ENCODE measurements around the gene NISCH.

NISCH gene

DNA sequence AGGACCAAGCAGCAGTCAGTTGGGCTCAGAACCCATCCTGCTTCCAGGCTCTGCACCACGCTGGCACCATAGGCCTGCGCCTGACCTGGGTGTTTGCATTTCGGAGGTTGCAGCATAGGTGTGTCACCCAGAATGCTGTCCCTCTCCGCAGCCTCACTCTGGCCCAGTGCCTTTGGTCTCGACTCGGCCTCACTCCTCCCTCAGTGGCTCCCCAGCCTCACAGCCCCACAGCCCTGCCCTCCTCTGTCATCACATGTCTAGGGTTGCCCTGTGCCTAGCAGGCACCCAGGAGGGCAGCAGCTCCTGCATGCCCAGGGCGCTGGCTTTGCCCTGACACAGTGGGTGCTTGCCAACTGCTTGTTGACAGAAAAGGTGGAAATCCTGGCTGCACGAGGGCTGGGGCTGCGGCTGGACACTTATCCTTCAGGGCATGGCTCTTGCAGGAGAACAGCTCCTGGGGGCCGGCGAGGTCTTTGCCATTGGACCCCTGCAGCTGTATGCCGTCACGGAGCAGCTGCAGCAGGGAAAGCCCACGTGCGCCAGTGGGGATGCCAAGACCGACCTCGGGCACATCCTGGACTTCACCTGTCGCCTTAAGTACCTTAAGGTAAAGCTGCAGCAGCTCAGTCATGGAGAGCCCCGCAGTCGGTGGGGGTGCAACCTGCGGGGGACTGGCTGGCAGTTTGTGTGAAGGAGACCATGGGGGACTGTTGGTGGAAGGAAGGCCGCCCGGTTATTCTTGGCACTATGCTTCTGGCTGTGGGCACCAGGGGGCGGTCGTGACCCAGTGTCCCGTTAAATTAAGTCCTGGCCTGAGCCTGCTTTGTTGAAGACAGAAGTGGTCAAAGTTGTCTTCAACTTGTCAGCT lies 16.2 kb downstream of the NISCH start:
- DNase-seq (ENCODE audit: low spot score) = no peak

DNA sequence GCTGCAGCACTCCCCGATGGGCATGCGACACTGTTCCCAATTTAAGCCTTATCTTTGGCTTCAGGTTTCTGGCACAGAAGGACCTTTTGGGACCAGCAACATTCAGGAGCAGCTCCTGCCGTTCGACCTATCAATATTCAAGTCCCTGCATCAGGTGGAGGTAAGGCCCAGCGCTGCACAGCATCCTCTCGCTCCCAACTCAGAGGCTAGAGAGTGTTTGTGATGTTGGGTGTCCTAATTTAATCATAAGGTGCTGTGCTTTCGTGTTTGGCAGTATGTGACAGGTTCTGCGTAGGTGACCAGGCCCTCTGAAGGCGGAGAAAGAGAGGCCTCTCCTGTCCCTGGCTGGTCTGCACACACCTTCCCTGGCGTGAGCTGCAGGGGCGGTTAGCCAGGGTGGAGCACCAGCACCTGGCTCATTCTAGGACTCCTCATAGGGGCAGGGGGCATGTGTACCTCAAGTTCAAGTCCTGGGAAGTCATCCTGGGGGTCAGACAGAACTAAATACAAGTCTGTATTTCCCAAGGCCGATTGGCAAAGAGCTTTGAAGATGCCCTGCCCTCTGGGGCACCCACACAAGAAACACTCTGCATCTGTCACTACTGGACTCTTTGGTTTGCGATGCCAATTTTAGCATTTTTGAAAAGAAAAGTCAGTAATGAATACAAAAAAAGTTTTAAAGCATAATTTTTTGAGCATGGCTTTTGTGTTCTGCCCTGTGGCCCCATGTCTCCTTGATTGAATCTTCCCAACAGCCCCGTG lies 17.0 kb downstream of the NISCH start:
- no peak for DNase-seq (ENCODE audit: low spot score)

DNA sequence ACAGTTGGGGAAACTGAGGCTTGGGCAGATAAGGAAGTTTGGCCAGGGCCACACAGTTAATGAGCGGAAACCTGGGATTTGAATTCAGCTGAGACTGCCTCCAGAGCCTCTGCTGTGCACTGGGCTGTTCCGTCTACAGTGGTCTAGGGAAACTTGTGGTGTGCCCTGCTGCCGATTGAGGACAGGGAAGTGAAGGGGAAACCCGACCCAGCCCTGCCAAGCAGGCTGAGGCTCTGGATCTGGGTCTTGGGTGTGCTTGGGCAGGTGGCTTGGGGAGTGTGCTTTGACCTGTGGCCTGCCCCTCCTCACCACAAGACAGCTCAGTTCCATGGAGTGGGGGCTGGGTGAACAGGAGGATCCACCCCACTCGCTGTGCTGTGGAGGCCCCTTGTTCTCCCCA lies 17.6 kb downstream of the NISCH start:
- DNase-seq (ENCODE audit: low spot score) = no peak

DNA sequence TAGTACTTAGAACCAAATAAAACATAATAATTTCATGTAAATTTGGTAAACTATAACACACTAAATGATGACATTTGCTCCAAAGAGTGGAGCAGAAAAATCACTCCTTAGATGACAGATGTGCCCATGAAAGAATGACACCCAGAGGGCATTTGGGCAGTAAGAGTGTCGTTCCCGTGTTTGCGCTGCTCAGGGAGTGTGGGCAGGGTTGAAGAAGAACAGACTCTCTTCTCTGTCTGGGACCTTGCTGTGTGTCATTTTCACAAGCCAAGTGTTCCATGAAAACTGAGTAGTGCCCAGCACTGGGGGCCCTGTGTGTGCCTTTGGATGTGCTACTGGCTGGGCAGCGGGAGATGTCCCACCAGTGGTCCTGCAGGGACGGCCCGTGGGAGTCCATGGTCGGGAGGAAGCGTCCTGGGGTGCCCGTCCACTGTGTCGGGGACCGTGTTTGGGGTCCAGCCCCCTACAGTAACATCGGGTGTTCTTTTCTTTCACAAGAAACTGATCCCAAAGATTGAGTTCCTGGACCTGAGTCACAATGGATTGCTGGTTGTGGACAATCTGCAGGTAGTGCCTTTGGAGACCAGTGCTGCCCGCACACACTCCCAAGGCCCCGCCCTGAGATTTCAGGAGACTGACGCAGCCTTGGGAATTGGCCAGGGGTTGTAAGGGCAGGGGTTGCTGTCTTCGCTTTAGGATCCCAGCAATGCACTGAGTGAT lies 21.8 kb downstream of the NISCH start:
- DNase-seq (ENCODE audit: low spot score) = no peak

DNA sequence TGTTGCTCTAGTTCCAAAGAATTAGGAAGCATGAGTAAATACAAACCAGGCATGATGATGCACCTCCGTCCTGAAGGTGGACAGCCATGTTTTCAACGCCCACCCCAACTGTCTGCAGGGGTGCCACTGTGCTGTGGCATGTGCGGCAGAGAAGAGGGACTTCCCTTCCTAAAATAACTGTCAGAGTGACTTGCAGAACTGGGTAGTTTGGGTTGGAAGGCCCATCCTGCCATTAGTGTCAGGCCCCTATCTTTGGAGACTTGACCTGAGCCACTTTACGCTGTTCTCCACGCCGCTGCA lies 22.3 kb downstream of the NISCH start:
- no peak for DNase-seq (ENCODE audit: low spot score)

DNA sequence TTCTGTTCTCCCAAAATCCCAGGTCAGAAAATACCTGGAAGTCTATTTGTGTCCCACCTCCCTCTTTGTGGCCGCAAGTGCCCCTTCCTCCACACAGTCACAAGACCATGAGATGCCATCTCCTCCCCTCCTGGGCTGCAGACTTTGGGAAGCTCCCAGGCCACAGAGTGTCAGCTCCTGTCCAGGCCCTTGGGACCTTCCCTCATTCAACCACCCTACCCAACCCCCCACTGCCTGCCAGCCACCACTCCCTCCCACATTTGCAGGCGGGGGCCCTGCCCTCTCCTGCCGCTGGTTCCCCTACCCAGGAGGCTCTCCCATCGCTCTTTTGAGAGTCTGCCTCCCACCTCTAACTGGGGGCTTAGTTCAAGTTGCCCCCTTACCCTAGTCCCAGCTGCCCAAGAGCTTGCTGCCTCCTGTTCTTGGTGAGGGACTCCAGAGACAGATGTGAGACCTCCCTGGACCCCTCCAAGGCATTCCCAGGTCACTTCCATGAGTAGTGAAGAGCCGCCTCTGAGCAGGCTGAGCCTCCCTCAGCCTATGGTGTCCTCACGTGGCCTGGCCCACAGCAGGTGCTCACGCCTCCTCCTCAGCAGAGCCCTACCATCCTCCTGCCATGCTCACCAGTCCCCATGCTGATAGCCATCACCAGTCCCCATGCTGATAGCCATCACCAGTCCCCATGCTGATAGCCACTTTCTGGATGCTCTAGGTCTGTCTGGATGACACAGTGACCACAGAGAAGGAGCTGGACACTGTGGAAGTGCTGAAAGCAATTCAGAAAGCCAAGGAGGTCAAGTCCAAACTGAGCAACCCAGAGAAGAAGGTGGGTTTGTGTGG lies 23.9 kb downstream of the NISCH start:
- no peak for DNase-seq (ENCODE audit: low spot score)

DNA sequence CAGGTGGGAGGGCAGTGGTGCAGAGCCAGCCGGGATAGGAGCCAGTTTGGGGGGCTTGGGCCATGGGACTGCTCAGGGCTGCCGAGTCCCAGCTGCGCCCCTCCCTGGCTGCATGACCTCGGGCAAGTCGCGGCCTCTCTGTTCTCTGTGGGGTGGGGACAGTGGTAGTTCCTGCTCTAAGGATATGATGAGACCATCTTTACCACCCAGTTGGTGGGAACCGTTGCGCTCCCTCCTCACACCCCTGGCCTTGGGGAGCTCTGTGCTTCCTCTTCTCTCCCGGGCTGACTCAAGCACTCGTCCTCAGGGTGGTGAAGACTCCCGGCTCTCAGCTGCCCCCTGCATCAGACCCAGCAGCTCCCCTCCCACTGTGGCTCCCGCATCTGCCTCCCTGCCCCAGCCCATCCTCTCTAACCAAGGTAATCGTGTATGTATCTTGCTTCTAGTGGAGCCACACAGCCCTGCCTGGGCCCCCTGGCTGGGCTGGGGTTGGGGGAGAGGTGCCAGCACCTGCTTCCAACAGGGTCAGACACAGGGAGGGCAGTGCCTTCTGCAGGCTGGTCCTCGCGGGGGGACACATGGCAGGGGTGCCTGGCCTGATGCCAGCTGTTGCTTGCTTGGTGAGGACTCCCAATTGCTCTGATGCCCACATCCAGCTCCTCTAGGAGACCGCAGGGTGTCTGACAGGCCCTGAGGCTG lies 24.6 kb downstream of the NISCH start:
- no peak for DNase-seq (ENCODE audit: low spot score)

DNA sequence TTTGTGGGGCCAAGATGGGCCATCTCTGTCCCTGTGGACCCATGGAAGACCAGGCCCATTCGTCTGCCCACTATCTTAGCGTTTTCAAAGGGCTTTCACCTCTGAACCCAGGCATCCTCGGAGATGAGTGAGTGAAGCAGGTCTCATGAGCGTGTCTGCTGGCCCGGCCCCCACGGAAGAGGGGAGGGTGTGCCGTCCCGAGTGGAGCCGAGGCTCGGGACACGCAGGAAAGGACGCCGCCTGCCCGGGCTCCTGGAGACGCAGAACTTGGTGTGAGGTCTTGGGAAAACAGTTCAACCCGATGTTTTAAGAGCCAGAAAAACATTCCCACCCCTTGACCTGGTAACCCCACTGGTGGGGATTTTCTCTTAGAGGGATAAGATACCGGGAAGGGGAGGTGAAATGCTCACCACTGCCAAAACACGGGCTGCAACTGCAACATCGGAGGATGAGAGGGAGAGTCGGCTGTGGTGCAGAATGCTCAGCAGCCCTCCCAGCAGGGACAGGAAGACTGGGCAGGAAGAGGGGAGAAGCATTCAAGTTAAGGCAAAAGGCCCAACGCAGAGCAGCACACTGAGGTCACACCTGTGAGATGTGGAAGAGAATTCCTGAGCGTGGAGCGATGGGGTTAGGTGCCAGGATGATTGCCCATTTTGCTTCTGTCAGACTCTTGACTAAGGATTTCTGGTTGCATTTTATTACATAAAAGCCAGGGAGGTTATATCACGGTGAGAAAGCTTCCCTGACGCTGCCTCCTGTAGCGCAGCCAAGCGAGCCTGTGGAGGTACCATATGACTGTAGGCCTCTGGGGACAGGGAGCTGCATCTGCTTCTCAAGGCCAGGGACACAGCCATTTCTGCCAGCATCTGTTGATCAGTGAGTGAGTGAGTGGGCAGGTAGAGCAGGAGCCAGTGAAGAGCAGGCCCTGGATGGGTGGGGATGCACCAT lies 25.6 kb downstream of the NISCH start:
- DNase-seq (ENCODE audit: low spot score) = no peak

DNA sequence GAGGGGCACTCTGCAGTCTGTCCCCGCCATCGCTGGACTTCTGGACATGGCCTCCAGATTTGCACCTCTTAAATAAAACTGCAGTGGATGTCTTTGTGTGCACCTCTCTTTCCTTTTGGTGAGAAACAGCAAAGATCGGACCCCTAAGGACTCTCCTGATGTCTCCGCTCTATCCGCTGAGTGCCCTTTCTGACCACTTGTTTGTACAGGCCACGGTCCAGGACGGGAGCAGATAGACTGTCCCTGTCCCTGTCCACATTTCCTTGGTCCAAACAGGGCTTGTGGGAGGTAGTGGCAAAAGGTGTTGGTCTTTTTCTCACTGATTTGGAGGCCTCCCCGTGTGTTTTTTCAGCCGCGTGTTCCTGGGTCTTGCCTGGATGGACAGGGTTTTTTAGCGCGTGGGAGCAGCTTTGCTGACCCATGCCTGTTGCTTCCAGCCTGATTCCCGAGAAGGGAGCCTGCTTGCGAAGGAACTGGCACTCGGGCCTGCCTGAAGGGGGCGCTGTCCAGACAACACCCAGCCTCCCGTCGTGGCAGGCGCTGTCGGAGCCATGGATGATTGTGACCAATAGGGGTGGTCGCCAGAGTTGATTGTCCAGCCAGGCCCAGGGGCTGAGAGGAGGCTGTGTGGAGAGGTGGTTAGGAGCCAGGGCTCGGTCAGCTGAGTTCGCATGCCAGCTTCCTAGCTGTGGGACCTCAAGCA lies 26.6 kb downstream of the NISCH start:
- no peak for DNase-seq (ENCODE audit: low spot score)

DNA sequence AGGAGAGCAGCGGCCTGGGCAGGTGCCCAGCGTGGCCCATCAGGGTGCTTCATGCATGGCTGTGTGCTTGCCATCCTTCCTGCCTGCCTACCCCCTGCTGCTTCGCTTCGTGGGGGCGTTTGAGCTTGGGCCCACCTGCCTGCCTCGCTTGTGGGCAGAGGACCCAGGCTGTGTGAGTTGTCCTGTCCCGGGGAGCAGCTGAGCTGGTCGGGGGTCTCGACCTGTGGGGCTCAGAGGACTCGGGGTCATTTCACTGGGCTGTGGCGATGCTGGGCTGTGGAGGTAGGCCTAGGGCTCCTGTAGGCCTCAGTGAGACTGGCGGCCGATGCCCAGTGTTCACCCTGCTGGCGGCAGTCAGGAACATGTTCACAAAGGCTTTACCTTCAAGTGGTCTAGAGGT lies 27.7 kb downstream of the NISCH start:
- DNase-seq (ENCODE audit: low spot score) = no peak

DNA sequence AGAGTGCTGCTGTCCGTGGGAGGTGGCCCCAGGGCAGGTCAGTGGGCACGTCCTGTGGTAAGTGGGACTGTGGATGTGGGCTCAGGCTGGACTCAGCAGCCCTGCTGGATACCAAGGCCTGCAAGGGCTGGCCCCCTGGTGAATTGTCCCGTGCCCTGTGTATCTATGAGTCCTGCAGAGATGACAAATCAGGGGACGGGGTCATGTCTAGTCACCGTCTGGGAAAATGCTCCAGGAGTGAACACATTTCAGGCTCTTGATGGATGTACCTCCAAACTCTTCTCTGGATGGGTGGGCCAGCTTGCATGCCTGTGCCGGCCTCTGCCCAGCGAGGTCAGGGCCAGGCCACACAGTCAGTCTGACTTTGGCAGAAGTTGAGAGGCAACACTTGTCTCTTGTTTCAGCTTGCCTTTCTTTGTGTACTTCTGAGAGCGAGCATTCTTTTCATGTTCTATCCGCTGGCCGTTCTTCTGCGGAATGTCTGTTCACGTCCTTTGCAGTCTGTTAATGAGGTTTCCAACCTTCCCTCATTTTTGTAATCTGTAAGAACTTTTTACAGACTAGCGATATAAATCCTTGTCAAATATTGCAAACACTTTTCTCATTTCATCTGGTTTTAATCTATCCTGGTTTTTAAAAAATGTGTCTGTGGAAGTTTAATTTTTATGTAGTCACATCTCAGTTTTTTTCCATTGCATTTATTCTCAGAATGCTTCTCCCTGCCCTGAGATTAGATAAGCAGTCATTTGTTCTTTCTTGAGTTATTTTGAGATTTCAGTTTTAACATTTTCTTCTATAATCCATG lies 28.4 kb downstream of the NISCH start:
- no peak for DNase-seq (ENCODE audit: low spot score)

DNA sequence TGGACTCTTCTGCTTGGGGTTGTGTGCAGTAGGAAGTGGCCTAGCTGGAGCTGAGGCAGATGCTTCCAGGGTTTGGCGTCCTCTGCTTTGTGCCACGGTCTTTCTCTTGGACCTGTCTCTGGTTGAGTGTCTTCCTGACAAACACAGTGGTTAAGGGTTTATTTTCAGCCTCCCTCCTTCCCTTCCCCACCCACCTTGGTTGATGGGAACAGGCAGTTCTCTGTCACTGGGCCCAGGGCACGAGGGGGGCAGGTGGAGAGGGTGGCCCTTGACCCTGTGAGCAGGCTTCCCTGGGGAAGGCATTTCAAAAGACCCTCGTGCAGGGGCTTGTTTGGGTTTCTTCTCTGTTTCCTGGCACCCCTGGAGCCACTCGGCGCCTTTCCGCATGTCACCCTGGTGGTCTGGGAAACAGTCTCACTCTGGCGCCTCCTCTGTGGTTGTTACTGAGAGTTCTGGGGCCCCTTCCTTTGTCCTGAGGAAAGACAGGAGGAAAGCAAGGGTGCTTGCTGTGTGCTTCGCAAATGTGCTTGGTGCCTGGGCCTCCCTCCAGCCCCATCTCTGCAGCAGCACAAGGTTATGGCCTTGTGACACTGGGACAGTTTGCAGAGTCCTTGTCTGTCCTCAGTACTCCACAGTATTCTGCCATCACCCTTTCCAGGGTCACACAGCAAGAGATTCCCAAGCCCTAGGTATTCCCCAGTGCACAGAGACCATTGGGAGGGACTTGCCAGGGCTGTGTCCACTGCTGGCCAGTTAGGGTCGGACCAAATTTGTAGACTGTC lies 29.5 kb downstream of the NISCH start:
- no peak for DNase-seq (ENCODE audit: low spot score)

DNA sequence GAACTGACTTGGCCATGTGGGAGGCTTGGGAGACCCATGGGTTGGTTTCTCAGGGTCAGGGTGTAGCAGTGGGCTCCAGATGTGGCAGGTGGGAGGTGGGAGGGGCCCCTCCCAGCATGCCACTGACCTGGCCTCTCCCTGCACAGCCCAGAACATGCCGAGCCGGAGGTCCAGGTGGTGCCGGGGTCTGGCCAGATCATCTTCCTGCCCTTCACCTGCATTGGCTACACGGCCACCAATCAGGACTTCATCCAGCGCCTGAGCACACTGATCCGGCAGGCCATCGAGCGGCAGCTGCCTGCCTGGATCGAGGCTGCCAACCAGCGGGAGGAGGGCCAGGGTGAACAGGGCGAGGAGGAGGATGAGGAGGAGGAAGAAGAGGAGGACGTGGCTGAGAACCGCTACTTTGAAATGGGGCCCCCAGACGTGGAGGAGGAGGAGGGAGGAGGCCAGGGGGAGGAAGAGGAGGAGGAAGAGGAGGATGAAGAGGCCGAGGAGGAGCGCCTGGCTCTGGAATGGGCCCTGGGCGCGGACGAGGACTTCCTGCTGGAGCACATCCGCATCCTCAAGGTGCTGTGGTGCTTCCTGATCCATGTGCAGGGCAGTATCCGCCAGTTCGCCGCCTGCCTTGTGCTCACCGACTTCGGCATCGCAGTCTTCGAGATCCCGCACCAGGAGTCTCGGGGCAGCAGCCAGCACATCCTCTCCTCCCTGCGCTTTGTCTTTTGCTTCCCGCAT lies 31.8 kb downstream of the NISCH start:
- DNase-seq (ENCODE audit: low spot score) = no peak

DNA sequence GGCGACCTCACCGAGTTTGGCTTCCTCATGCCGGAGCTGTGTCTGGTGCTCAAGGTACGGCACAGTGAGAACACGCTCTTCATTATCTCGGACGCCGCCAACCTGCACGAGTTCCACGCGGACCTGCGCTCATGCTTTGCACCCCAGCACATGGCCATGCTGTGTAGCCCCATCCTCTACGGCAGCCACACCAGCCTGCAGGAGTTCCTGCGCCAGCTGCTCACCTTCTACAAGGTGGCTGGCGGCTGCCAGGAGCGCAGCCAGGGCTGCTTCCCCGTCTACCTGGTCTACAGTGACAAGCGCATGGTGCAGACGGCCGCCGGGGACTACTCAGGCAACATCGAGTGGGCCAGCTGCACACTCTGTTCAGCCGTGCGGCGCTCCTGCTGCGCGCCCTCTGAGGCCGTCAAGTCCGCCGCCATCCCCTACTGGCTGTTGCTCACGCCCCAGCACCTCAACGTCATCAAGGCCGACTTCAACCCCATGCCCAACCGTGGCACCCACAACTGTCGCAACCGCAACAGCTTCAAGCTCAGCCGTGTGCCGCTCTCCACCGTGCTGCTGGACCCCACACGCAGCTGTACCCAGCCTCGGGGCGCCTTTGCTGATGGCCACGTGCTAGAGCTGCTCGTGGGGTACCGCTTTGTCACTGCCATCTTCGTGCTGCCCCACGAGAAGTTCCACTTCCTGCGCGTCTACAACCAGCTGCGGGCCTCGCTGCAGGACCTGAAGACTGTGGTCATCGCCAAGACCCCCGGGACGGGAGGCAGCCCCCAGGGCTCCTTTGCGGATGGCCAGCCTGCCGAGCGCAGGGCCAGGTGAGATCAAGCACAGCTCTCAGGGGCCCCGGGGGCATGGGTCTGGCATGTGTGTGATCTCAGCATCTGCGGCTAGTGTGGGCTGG lies 32.6 kb downstream of the NISCH start:
- no peak for DNase-seq (ENCODE audit: low spot score)

DNA sequence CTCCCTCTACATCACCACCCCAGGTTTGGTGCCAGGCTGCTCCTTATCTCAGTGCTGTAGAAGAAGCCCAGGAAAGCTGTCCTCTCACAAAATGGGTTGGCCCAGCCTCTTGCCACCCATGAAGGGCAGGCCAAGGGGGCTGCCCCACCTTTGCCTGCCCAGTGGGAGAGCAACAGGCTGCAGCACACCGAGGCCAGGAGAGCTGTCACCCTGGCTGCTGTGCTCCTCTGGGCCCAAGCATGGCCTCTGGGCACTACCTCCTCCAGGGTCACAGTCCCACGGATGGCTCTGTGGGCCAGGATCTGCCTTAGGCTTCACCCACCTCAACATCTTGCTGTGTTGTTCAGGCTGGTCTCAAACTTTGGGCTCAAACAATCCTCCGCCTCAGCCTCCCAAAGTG lies 33.3 kb downstream of the NISCH start:
- DNase-seq (ENCODE audit: low spot score) = no peak

DNA sequence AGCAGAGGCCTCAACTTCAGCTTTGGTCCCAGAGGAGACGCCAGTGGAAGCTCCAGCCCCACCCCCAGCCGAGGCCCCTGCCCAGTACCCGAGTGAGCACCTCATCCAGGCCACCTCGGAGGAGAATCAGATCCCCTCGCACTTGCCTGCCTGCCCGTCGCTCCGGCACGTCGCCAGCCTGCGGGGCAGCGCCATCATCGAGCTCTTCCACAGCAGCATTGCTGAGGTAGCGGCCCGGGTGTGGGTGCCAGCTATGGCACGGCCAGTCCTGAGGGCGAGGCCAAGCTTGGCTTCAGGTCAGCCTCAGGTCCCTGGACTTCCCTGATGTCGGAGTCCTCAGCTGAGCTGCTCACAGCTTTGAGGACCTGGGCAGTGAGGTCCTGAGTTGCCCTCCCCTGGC lies 34.0 kb downstream of the NISCH start:
- DNase-seq (ENCODE audit: low spot score) = no peak

Data from left forelimb (tissue), 1 donor.